ENCODE measurements around the gene LAMA2.

DNA sequence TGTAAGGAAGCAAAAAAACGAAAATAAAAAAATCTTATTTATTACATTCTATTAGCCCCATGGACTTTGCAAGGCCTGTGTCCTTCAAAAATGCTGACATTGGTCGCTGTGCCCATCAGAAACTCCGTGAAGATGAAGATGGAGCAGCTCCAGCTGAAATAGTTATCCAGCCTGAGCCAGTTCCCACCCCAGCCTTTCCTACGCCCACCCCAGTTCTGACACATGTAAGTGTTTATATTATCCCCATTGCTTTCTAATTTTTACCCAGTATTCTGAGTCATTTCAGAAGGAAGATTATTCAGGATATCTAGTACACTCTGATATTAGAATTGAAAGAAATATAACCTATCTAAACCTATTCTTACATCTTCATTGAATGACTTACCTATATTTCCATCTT lies 609.3 kb downstream of the LAMA2 start:
- TF ChIP-seq, protein P1, sequence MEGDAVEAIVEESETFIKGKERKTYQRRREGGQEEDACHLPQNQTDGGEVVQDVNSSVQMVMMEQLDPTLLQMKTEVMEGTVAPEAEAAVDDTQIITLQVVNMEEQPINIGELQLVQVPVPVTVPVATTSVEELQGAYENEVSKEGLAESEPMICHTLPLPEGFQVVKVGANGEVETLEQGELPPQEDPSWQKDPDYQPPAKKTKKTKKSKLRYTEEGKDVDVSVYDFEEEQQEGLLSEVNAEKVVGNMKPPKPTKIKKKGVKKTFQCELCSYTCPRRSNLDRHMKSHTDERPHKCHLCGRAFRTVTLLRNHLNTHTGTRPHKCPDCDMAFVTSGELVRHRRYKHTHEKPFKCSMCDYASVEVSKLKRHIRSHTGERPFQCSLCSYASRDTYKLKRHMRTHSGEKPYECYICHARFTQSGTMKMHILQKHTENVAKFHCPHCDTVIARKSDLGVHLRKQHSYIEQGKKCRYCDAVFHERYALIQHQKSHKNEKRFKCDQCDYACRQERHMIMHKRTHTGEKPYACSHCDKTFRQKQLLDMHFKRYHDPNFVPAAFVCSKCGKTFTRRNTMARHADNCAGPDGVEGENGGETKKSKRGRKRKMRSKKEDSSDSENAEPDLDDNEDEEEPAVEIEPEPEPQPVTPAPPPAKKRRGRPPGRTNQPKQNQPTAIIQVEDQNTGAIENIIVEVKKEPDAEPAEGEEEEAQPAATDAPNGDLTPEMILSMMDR (IDR thresholded peaks at IDR 0.05), result no peak
- no peak for TF ChIP-seq POLR2A (IDR thresholded peaks at IDR 0.05)
